SK-MEL-5 (cell line): Measurements from ENCODE around the gene DNAJA4. TPM values are rescaled to one million over a fixed set of nuclear protein-coding genes. Genes with fewer than 3 reads are reported as not detected.
A peak's percentile ranks its signal among the peaks of the same experiment; 100 is the strongest.

ENCODE experiments used
- DNase-seq: peaks from one replicate; pipeline ENCODE4 v3.0.0-alpha.2; 2016; ENCODE audit warnings: low read depth, low spot score
- in situ Hi-C: cut with HindIII; loops from 2 replicates; pipeline ENCODE4 v1.10.0; 2016; ENCODE audit warnings: low sequenced_read_pairs, high pct_unique_total_duplicates, low pct_unique_long_range_greater_than_20kb
- total RNA-seq: library from RNA; depleted of rRNA; stranded (reverse); fragments of >200 nt; shearing (Covaris generic); gene quantifications from 2 replicates; pipeline ENCODE4 v1.2.3, GENCODE V29; 2014

DNAJA4 gene
- total RNA-seq, 1 experiment from 2014 or later, result 8.5 TPM

- in situ Hi-C loops, result no loop called here
Observed at GRCh38 chr15:78301828-78302227, 37.5 kb downstream of the DNAJA4 start.

GRCh38 chr15:78302579-78303312 lies 38.4 kb downstream of the DNAJA4 start:
- DNase-seq, result peak; percentile 100
- in situ Hi-C loops, result no loop called here

More at GRCh38 chr15:78301828-78302227, 37.5 kb downstream of the DNAJA4 start:
- peak; percentile 57 for DNase-seq

- in situ Hi-C loops, result no loop called here
Observed at GRCh38 chr15:78304216-78305066, 40.1 kb downstream of the DNAJA4 start.

GRCh38 chr15:78306176-78306774 lies 41.9 kb downstream of the DNAJA4 start:
- peak; percentile 44 for DNase-seq
- in situ Hi-C loops, result no loop called here

More at GRCh38 chr15:78304216-78305066, 40.1 kb downstream of the DNAJA4 start:
- DNase-seq, result no peak

- in situ Hi-C loops, result no loop called here
- peak; percentile 35 for DNase-seq
Observed at GRCh38 chr15:78307976-78308375, 43.6 kb downstream of the DNAJA4 start.

GRCh38 chr15:78308422-78309032 lies 44.2 kb downstream of the DNAJA4 start:
- in situ Hi-C loops, result no loop called here
- peak; percentile 83 for DNase-seq

GRCh38 chr15:78311292-78311691 lies 46.9 kb downstream of the DNAJA4 start:
- in situ Hi-C loops, result no loop called here
- no peak for DNase-seq

- DNase-seq, result no peak
- in situ Hi-C loops, result no loop called here
Observed at GRCh38 chr15:78312536-78312935, 48.2 kb downstream of the DNAJA4 start.

GRCh38 chr15:78312957-78313356 lies 48.6 kb downstream of the DNAJA4 start:
- in situ Hi-C loops, result no loop called here

GRCh38 chr15:78313383-78313782 lies 49.0 kb downstream of the DNAJA4 start:
- in situ Hi-C loops, result no loop called here
- no peak for DNase-seq

More at GRCh38 chr15:78312957-78313356, 48.6 kb downstream of the DNAJA4 start:
- DNase-seq, result no peak

GRCh38 chr15:78314181-78314581 lies 49.8 kb downstream of the DNAJA4 start:
- in situ Hi-C loops, result no loop called here
- DNase-seq, result no peak

- DNase-seq, result peak; percentile 51
- in situ Hi-C loops, result no loop called here
Observed at GRCh38 chr15:78315686-78316282, 51.4 kb downstream of the DNAJA4 start.

GRCh38 chr15:78316283-78317083 lies 52.1 kb downstream of the DNAJA4 start:
- DNase-seq, result no peak
- in situ Hi-C loops, result no loop called here

- peak; percentile 61 for DNase-seq
- in situ Hi-C loops, result no loop called here
Observed at GRCh38 chr15:78317145-78317836, 52.9 kb downstream of the DNAJA4 start.

- in situ Hi-C loops, result no loop called here
- DNase-seq, result no peak
Observed at GRCh38 chr15:78319588-78319987, 55.2 kb downstream of the DNAJA4 start.

- no peak for DNase-seq
- in situ Hi-C loops, result no loop called here
Observed at GRCh38 chr15:78320183-78320582, 55.8 kb downstream of the DNAJA4 start.
